Measurements from ENCODE around the gene CCNF.

DNA sequence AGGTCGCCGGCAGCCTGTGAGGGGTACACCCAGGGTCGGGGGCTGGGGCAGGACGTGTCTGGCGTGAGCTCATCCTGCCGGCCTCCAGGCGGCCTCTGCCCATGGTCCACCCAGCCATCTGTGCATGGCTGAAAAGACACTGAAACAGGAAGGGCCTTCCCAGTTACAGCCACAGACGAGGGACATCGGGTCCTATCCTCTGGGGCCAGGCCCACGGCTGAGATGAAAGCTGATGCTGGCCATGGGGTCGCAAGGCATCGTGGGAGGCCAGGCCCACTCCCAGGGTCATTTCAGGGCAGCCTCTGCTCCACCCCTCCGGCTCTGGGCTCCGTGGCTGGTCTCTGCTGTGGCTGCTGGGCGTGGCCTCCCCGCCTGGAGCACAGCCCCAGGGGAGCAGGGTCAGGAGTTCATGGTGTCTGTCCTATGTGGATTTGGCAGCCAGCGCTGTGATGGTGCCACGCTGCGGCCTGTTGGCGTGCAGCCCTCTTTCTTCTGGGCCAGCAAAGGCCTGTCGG is 67.9 kb downstream of the CCNF start:
- no peak for TF ChIP-seq EZH2 (IDR thresholded peaks at IDR 0.05; ENCODE audit: borderline replicate concordance, low read depth, low read length, severe bottlenecking)
- TF ChIP-seq, protein P1, sequence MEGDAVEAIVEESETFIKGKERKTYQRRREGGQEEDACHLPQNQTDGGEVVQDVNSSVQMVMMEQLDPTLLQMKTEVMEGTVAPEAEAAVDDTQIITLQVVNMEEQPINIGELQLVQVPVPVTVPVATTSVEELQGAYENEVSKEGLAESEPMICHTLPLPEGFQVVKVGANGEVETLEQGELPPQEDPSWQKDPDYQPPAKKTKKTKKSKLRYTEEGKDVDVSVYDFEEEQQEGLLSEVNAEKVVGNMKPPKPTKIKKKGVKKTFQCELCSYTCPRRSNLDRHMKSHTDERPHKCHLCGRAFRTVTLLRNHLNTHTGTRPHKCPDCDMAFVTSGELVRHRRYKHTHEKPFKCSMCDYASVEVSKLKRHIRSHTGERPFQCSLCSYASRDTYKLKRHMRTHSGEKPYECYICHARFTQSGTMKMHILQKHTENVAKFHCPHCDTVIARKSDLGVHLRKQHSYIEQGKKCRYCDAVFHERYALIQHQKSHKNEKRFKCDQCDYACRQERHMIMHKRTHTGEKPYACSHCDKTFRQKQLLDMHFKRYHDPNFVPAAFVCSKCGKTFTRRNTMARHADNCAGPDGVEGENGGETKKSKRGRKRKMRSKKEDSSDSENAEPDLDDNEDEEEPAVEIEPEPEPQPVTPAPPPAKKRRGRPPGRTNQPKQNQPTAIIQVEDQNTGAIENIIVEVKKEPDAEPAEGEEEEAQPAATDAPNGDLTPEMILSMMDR (IDR thresholded peaks at IDR 0.05; ENCODE audit: borderline replicate concordance, extremely low read depth, low read length, poor library complexity, severe bottlenecking), result no peak

Measured in DND-41 (cell line).